Amniotic stem cell (primary cell): Measurements from ENCODE around the gene PPCDC.
A peak's percentile ranks its signal among the peaks of the same experiment; 100 is the strongest.

Experiments
- DNase-seq: peaks from one replicate; lab custom pipeline; 2025; lab: John Stamatoyannopoulos, UW

Gene PPCDC

GRCh38 chr15:75023181-75023871 is at the start of gene PPCDC:
PPCDC (plus strand) TSS chr15:75023590; CDS start chr15:75028319, 4,729 bp downstream.
- peak; percentile 90 for DNase-seq

DNA sequence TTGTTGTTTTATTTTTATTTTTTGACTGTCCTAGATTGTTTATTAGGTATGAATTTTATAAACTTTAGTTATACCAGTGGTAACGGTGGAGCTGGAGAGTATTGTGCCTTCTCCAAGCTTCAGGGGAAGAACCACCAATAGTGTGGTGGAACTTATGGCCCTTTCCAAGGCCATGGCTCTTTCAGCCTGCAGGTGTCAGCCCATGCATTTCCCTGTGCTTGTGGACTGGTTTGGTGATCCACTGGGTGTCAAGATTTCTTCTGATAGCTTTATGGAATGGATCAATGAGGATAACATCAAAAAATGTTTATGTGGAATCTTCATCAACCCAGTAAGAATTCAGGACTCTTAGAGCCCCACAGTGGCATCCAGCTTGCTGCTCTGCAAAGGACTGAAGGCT is 47.2 kb upstream of the PPCDC start:
- DNase-seq = no peak

- no peak for DNase-seq
Observed at GRCh38 chr15:74977599-74977998, 45.8 kb upstream of the PPCDC start.

- no peak for DNase-seq
Observed at GRCh38 chr15:74978077-74978476, 45.3 kb upstream of the PPCDC start.

GRCh38 chr15:74978503-74978902 is 44.9 kb upstream of the PPCDC start:
- DNase-seq = no peak

- DNase-seq = no peak
Observed at GRCh38 chr15:74982183-74982582, 41.2 kb upstream of the PPCDC start.

GRCh38 chr15:74983725-74984231 is 39.6 kb upstream of the PPCDC start:
- DNase-seq = no peak

GRCh38 chr15:74988007-74988800 is 35.2 kb upstream of the PPCDC start:
- no peak for DNase-seq

GRCh38 chr15:74989527-74989926 is 33.9 kb upstream of the PPCDC start:
- no peak for DNase-seq

DNA sequence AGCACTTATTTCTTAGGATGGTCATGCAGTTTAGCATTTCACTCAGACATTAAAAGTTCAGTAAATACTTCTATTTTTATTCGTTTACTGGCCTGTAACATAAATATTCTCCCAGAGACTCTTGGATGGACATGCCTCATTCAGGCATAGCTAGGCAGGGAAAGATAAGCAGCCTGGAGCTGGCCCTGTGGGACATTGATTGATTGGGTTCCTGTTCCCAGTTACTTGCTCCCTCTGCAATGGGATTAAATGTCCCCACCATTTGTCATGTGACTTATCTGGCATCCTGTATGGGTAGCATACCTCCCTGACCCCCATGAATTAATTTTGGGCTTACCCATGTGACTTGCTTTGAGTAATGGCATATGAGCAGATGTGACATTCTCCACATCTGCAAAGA is 30.8 kb upstream of the PPCDC start:
- DNase-seq = no peak

DNA sequence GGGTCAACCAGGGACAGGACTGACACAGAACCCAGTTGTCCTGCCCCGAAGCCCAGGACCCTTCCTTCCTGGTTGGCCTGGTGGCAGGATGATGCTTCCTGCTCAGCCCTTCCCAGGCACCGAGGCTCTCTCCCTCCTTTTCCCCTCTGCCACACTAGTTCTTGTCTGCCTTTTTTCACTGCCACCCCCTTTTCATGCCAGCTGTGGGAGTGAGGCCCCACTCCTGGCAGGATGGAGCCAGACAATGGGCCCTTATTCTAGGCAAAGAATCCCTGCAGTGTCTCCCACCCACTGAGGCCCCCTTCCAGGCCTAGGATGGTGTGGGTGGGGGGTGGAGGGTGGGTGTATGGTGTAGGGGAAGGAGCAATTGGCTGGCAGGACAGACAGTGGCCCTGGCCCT is 29.2 kb upstream of the PPCDC start:
- DNase-seq = no peak

- no peak for DNase-seq
Observed at GRCh38 chr15:74994685-74995084, 28.7 kb upstream of the PPCDC start.

DNA sequence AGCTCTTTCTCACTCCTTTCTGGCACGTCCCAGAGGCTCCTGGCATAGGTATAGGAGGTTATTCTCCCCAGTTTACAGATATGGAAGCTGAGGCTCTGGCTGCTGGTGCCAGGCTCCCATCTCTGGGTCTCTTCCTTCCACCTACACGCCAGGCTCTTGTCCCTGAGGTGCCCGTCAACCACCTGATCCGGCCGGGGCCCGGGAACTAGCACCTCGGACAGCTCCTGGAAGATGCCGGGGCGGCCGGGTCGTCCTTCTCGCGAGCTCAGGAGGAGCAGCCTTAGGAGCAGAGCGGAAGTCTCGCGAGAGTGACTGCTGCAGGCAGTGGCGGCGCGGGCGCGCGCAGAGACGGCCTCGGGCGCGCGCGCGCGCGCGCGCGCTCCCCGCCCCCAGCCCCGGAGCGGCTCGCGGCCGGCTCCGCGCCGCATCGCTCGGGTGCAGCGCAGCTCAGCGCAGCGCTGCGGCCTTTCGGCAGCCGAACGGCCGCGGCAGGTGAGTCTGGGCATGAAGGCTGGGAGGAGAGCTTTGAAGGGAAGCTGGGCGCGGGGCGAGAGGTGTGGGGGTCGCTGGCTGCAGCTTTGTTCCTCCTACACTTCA is 28.1 kb upstream of the PPCDC start, which contains the start of gene SCAMP5:
SCAMP5 (plus strand) TSS at position 382 of the 597 bp plus-strand sequence. CDS start 16,277 bp downstream, outside the sequence.
- DNase-seq = peak; percentile 89

GRCh38 chr15:74995779-74996765 is 27.3 kb upstream of the PPCDC start:
- no peak for DNase-seq

- no peak for DNase-seq
Observed at GRCh38 chr15:74997141-74997540, 26.2 kb upstream of the PPCDC start.

GRCh38 chr15:74997543-74997942 is 25.8 kb upstream of the PPCDC start:
- DNase-seq = no peak

DNA sequence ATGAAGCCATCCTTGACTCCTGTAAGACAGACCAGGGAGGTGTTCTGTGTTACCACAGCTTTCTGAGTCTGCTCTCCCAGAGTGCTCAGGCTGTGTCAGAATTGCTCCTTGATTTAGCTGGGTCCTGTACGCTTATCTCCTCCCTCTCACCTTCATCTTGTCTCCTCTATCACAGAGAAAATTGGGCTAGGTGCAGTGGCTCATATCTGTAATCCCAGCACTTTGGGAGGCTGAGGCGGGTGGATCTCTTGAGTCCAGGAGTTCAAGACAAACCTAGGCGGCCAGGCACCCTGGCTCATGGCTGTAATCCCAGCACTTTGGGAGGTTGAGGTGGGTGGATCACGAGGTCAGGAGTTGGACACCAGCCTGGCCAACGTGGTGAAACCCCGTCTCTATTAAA is 22.1 kb upstream of the PPCDC start:
- no peak for DNase-seq

DNA sequence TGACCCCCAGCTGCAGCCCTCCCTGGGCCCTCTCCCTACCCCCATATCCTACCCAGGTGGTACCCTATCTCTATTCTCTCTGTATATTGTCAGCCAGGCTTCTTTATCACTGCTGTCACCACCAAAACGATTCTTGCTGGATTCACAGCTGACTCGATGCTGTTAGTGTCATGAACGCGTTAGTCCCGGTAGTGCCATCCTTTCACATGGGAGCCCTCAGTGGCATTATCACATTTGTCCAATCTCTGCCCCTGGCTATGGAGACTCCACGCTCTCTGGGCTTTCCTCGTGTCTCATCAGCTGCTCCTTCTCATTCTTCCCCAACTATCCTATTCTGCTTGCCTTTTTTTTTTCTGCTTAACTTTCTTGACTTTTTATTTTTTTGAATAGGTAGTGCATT is 21.0 kb upstream of the PPCDC start:
- DNase-seq = no peak

DNA sequence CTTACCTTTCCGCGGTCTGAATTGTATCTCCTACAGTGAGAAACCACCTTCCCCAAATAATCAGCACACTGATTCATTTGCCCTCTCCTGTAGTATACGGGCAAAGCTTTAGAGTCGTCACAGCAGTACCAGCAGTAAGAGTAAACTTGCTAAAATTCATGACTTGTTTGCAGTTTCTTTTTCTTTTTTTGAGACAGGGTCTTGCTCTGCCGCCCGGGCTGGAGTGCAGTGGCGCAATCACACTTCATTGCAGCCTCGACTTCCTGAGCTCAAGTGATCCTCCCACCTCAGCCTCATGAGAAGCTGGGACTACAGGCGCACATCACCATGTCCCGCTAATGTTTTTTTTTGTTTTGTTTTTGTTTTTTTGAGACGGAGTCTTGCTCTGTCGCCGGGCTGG is 16.2 kb upstream of the PPCDC start:
- no peak for DNase-seq

DNA sequence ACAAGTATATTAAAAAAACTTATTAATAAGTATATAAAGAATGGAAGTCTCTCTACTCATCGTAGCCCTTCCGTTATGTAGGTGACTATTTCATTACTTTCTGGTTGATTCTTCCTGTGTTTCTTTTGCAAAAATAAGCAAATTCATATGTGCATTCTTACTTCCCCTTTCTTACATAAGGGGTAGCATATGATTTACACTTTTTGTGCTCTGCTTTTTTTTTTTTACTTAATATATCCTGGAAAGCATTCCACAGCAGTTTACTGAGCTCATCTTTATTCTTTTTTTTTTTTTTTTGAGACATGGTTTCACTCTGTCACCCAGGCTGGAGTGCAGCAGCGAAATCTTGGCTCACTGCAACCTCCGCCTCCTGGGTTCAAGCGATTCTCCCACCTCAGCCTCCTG is 15.2 kb upstream of the PPCDC start:
- DNase-seq = no peak

DNA sequence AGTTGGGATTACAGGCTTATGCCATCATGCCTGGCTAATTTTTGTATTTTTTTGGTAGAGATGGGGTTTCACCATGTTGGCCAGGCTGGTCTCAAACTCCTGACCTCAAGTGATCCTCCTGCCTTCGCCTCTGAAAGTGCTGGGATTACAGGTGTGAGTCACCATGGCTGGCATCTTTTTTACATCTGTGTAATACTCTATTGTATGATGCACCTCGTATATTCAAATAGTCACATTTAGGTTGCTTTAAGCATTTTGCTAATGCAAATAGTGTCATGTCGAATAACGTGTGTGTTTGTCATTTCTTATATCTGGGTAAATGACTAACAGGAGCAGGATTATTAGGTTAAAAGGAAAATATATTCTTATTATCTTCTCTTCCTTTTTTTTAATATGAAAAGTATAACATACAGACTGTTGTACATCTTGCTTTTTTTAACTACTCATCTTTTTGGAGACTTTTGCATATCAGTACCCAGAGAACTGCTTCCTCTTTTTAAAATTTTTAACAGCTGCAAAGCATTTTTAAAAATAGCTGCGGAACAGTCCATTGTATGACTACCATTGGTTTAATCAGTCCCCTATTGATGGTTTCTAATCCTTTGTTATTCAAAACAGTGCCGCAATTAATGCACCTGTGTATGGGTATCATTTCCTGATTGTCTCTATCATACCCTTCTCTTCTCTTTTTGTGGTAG is 14.6 kb upstream of the PPCDC start:
- no peak for DNase-seq
